KMS-11 (cell line): ENCODE results near the gene KCTD7.

Source experiments
- H2AFZ ChIP-seq: fragments of 200-600 bp; sonication (generic); 2 replicates; pipeline ENCODE4 v1.6.1; 2016; ENCODE audit warnings: antibody characterized with exemption, mixed run types, low read depth
- H3K27ac ChIP-seq: fragments of 200-600 bp; sonication (generic); 2 replicates; pipeline ENCODE4 v1.6.1; 2016; ENCODE audit warnings: mild to moderate bottlenecking, mixed run types
- H3K27me3 ChIP-seq: fragments of 200-600 bp; sonication (generic); 2 replicates; pipeline ENCODE4 v1.6.1; 2017; ENCODE audit warnings: mild to moderate bottlenecking, low read depth, mixed run types, moderate library complexity; ENCODE audit not compliant: insufficient read depth
- H3K36me3 ChIP-seq: fragments of 200-600 bp; sonication (generic); 2 replicates; pipeline ENCODE4 v1.6.1; 2017; ENCODE audit warnings: mild to moderate bottlenecking, mixed run types; ENCODE audit not compliant: insufficient read depth
- H3K4me1 ChIP-seq: fragments of 200-600 bp; sonication (generic); 2 replicates; pipeline ENCODE4 v1.6.1; 2016; ENCODE audit warnings: mild to moderate bottlenecking, low read depth, mixed run types; ENCODE audit not compliant: poor library complexity, severe bottlenecking
- H3K4me2 ChIP-seq: fragments of 200-600 bp; sonication (generic); 2 replicates; pipeline ENCODE4 v1.7.0; 2016; ENCODE audit warnings: mild to moderate bottlenecking, mixed run types
- H3K4me3 ChIP-seq: fragments of 200-600 bp; sonication (generic); IDR thresholded peaks from 2 replicates; pipeline ENCODE4 v1.6.1; 2017; ENCODE audit warnings: low read depth, low read length, mixed read lengths; ENCODE audit not compliant: insufficient read depth
- H3K79me2 ChIP-seq: fragments of 200-600 bp; sonication (generic); 2 replicates; pipeline ENCODE4 v1.6.1; 2016; ENCODE audit warnings: low read depth, mixed run types; ENCODE audit not compliant: insufficient read depth
- H3K9ac ChIP-seq: fragments of 200-600 bp; sonication (generic); 2 replicates; pipeline ENCODE4 v1.6.1; 2016; ENCODE audit warnings: mild to moderate bottlenecking, mixed run types
- H4K20me1 ChIP-seq: fragments of 200-600 bp; sonication (generic); 2 replicates; pipeline ENCODE4 v1.6.1; 2016; ENCODE audit warnings: mild to moderate bottlenecking, mixed run types; ENCODE audit not compliant: insufficient read depth
- TF ChIP-seq, protein P1 (sequence below): fragments of 200-600 bp; sonication (generic); conservative IDR thresholded peaks from 2 replicates; pipeline ENCODE4 v1.6.1; 2017; ENCODE audit warnings: low read depth, mild to moderate bottlenecking, antibody characterized with exemption, low read length, moderate library complexity, mixed read lengths

KCTD7 gene

DNA sequence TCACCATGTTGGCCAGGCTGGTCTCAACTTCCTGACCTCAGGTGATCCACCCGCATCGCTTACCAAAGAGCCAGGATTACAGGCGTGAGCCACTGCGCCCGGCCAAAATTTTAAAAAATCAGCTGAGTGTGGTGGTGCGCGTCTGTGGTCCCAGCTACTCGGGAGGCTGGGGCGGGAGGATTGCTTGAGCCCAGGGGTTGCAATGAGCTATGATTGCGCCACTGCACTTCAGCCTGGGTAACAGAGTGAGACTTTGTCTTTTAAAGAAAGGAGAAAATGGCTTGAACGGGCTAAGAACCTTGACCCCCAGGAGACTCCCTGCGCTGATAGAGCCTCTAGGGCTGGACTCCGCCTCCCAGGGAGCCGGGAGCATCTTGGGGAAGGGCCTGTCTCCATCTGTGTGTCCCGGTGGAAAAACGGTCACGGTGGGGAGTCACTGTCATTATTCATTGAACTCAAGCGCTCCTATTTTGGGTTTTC lies 760 bp upstream of the KCTD7 start:
- TF ChIP-seq, protein P1, sequence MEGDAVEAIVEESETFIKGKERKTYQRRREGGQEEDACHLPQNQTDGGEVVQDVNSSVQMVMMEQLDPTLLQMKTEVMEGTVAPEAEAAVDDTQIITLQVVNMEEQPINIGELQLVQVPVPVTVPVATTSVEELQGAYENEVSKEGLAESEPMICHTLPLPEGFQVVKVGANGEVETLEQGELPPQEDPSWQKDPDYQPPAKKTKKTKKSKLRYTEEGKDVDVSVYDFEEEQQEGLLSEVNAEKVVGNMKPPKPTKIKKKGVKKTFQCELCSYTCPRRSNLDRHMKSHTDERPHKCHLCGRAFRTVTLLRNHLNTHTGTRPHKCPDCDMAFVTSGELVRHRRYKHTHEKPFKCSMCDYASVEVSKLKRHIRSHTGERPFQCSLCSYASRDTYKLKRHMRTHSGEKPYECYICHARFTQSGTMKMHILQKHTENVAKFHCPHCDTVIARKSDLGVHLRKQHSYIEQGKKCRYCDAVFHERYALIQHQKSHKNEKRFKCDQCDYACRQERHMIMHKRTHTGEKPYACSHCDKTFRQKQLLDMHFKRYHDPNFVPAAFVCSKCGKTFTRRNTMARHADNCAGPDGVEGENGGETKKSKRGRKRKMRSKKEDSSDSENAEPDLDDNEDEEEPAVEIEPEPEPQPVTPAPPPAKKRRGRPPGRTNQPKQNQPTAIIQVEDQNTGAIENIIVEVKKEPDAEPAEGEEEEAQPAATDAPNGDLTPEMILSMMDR = no peak

DNA sequence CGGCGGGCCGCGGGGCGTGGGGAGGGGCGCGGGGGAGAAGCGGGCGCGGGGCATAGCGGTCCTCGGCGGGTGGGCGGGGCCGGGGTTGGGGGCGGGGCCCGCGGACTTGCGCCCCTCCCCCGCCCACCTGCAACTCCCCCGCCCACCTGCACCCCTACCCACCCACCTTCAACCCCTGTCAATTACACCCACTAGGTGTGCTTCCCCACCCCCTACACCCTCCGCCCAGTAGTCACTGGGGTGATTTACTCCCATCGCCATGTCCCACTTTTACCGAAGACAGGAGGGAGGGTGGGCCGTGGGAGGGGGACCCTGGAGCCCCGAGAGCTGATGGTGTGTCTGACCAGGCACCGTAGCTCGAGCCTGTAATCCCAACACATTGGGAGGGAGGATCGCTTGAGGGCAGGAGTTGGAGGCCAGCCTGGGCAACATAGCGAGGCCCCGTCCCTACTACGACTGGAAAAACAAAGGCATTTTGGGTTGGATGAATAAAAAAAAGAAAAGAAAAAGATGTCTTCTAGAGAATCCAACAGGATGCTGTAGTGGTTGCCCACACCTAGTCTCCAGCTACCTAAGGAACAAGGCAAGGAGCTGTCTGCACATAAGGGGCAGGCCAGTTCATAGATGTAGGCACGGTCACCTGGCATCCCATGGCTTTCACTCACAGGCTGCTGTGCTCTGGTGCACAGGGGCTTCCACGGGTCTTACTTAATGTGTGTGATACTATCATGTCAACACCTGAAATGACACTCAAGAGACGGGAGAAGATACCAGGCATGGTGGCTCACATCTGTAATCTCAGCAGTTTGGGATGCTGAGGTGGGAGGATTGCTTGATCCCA lies 761 bp downstream of the KCTD7 start:
- TF ChIP-seq, protein P1 = no peak
- peaks cover 39% of the 10 kb centered on the region for H3K4me1 ChIP-seq

More for the DNA sequence above, 760 bp upstream of the KCTD7 start:
- Histone ChIP-seq H3K4me1 (peaks cover 39% of the 10 kb centered on the region), H3K4me3 (no peak overlapping the region), H4K20me1 (no peaks in the 10 kb centered on the region), H3K27ac (0 out of 2 replicates have a peak overlapping the region, but pooled peaks have one; percentile 12), H3K27me3 (0 out of 2 replicates have a peak, but pooled peaks cover 2% of the 10 kb centered on the region), H3K9ac (peak overlapping the region; percentile 28; the same call in 1 of the 2 replicates), H3K4me2 (peak overlapping the region; percentile 72), H3K36me3 (no peaks in the 10 kb centered on the region), H2AFZ (peak overlapping the region; percentile 100), H3K79me2 (no peaks in the 10 kb centered on the region)

DNA sequence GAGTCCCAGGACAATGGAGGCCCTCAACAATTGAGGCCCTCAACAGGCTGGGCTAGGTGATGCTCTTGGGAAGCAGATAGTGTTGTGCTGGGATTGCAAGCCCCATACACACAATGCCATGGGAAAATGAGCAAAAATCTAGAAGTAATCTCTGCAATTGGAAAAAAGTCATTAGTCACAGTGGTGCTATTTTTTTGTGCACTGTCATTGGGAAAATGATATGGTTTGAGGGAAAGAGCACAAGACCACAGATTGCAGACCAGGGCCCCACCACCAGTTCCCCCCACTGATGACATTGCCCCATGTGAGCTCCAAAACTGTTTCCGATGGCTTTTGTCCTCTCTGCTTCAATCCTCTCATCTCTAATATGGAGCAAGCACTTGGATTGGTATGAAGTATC lies 1.9 kb downstream of the KCTD7 start:
- 0 out of 2 replicates have a peak, but pooled peaks cover 2% of the 10 kb centered on the region for H3K27me3 ChIP-seq
- no peaks in the 10 kb centered on the region for H3K79me2 ChIP-seq
- no peaks in the 10 kb centered on the region for H4K20me1 ChIP-seq
- H2AFZ ChIP-seq = no peak overlapping the region
- H3K4me2 ChIP-seq = peak overlapping the region; percentile 83; the same call in 1 of the 2 replicates
- no peak overlapping the region for H3K27ac ChIP-seq
- H3K9ac ChIP-seq = no peak overlapping the region
- TF ChIP-seq, protein P1 = no peak
- H3K4me1 ChIP-seq = peaks cover 39% of the 10 kb centered on the region
- no peaks in the 10 kb centered on the region for H3K36me3 ChIP-seq
- no peak overlapping the region for H3K4me3 ChIP-seq

More for the DNA sequence above, 761 bp downstream of the KCTD7 start:
- Histone ChIP-seq H4K20me1 (no peaks in the 10 kb centered on the region), H3K27ac (no peak overlapping the region), H3K4me3 (no peak overlapping the region), H3K27me3 (0 out of 2 replicates have a peak, but pooled peaks cover 2% of the 10 kb centered on the region), H3K36me3 (no peaks in the 10 kb centered on the region), H3K79me2 (no peaks in the 10 kb centered on the region), H3K4me2 (peak overlapping the region; percentile 82; the same call in 1 of the 2 replicates), H3K9ac (no peak overlapping the region), H2AFZ (peak overlapping the region; percentile 74; the same call in 1 of the 2 replicates)

DNA sequence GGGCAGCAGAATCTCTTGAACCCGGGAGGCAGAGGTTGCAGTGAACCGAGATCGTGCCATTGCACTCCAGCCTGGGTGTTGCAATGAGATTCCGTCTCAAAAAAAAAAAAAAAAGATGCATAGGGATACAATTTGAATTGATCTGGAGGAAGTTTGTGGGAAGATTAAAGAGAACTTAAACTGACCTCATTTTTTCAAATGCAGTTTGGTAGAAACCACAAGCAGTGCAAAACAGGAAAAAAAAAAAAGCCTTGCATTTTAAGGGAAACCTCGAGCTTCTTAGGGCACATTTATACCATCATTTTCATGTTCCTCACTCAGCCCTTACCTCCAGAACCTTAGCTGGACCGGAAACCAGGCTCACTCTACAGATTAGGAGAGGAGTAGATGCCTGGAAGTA lies 2.8 kb downstream of the KCTD7 start:
- Histone ChIP-seq H3K79me2 (no peaks in the 10 kb centered on the region), H3K4me1 (peaks cover 39% of the 10 kb centered on the region), H3K4me2 (peak overlapping the region; percentile 83)

More for the DNA sequence above, 2.8 kb downstream of the KCTD7 start:
- 0 out of 2 replicates have a peak, but pooled peaks cover 2% of the 10 kb centered on the region for H3K27me3 ChIP-seq
- TF ChIP-seq, protein P1 = no peak
- no peaks in the 10 kb centered on the region for H3K36me3 ChIP-seq
- H4K20me1 ChIP-seq = no peaks in the 10 kb centered on the region
- no peak overlapping the region for H3K9ac ChIP-seq
- no peak overlapping the region for H2AFZ ChIP-seq
- H3K4me3 ChIP-seq = no peak overlapping the region
- H3K27ac ChIP-seq = peak overlapping the region; percentile 17; the same call in 1 of the 2 replicates
